Stimulated activated CD4-positive, alpha-beta T cell treated with anti-CD3 and anti-CD28 coated beads, Interleukin-1b, Interleukin-23, amount 100 ng/mL, for 4 hours (primary cell): ENCODE data around the gene ANK3.

Experiments used
- DNase-seq, 2 donors: peaks; one replicate each; pipeline ENCODE4 v3.0.0-alpha.2; 2020; ENCODE audit warnings: low read depth in 2 of 2

Gene ANK3

DNA sequence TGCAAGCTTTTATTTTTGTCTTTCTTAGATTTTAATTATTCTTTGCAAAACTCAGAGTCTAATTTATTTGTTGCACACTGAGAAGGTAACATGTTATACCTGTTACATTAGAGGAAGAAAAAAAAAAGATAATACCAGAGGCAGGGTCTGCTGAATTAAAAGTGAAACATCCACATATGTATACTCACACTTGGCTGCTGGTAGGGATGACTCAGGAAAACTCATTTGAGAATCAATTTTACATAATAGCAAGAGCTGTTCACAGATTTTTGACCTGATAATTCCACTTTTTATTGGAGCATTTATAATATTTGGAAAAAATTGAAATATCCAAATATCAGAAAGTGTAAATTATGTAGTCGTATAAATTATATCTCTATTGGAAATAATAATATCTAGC lies 405.3 kb downstream of the ANK3 start:
- DNase-seq = no peak

DNA sequence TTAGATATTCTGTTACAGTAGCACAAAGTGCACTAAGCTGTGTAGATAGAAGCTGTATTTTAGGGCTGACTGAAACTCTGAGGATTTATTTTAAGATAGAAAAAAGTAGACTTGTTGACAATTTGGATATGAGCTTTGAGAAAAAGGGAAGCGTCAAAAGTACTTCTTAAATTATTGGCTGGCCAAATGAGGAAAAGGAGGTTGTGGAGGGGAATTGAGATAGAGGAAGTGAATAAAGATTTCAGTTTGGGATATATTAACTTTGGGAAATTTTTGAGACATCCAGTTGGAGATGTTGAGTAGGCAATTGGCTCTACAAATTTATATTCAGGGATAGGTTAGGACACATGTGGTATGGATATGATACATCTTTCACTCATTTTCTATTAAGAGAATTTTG lies 409.3 kb downstream of the ANK3 start:
- no peak for DNase-seq

DNA sequence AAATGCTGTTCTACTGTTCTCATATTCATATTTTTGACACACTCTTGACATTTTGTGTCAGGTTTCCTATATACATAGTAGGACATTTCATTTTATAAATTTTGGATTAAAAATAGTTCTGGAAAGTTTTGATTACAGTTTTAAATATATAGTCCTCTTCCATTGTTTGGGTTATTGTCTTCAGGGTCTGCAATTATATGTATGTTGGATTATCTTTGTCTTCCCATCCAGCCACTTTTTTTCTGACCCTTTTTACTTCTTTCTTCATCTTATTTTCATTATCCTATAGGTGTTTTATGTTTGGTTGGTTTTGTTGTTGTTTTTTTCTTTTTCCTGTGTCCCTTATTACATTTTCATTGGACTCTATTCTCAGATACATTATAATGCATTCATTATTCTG lies 412.2 kb downstream of the ANK3 start:
- no peak for DNase-seq

DNA sequence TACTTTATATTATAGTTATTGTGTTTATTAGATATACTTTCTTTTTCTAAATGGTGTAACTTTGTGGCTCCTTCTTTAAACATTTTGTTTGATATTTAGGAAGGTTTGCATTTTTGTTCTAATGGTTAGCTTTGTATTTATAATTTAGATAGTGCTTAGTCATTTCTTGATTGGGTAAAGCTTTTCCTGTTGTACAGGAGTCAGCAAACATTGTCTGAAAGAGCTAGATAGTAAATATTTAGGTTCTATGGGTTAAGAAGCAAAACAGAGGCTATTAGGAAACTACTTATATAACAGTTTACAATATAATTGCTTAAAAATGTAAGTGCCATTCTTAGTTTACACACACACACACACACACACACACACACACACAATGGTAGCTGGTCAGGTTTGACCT lies 412.8 kb downstream of the ANK3 start:
- no peak for DNase-seq
